ENCODE results near the gene ZNF385C. TPM values are rescaled to one million over a fixed set of nuclear protein-coding genes. Genes with fewer than 3 reads are reported as not detected.

ZNF385C gene
- total and polyA plus RNA-seq, 3 donors from 2014 or later = 17.9 to 26.6 (median 21.4) TPM

DNA sequence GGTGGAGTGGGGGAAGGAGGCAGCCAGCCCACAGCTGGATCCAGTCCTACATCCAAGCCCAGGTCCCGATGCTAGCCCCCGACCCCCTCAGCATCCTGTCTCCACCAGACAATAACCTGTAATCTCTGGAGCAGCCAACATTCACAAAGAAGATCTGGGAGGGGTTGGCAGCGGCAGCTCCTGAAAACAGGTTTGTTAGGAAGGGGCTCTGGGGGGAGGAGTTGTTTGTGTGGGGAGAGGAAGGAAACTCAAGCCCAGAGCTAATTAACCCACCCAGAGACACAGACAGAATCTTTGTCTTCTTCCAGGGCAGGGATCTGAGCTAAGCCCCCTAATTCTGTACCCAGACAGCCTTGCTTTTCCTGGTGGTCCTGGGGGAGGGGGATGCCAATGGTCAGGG lies 43.2 kb downstream of the ZNF385C start:
- no peak for DNase-seq
- WGBS, 2 donors = 39 to 46% methylated on average over 3 of the region's 3 CpGs
- H3K27me3 ChIP-seq = no peaks in the 10 kb centered on the region
- no peaks in the 10 kb centered on the region for H3K36me3 ChIP-seq (ENCODE audit: low read depth, missing control alignments)
- H3K4me3 ChIP-seq = no peak overlapping the region
- no peak overlapping the region for H3K27ac ChIP-seq
- TF ChIP-seq POLR2A (IDR thresholded peaks at IDR 0.05) = no peak
- TF ChIP-seq, protein P1, sequence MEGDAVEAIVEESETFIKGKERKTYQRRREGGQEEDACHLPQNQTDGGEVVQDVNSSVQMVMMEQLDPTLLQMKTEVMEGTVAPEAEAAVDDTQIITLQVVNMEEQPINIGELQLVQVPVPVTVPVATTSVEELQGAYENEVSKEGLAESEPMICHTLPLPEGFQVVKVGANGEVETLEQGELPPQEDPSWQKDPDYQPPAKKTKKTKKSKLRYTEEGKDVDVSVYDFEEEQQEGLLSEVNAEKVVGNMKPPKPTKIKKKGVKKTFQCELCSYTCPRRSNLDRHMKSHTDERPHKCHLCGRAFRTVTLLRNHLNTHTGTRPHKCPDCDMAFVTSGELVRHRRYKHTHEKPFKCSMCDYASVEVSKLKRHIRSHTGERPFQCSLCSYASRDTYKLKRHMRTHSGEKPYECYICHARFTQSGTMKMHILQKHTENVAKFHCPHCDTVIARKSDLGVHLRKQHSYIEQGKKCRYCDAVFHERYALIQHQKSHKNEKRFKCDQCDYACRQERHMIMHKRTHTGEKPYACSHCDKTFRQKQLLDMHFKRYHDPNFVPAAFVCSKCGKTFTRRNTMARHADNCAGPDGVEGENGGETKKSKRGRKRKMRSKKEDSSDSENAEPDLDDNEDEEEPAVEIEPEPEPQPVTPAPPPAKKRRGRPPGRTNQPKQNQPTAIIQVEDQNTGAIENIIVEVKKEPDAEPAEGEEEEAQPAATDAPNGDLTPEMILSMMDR (IDR thresholded peaks at IDR 0.05) = no peak
- peaks cover 26% of the 10 kb centered on the region for H3K4me1 ChIP-seq
- intact Hi-C loops (cut with DNase I; ENCODE audit: low total_unique reads) = no loop called here
- H3K9me3 ChIP-seq = no peaks in the 10 kb centered on the region

DNA sequence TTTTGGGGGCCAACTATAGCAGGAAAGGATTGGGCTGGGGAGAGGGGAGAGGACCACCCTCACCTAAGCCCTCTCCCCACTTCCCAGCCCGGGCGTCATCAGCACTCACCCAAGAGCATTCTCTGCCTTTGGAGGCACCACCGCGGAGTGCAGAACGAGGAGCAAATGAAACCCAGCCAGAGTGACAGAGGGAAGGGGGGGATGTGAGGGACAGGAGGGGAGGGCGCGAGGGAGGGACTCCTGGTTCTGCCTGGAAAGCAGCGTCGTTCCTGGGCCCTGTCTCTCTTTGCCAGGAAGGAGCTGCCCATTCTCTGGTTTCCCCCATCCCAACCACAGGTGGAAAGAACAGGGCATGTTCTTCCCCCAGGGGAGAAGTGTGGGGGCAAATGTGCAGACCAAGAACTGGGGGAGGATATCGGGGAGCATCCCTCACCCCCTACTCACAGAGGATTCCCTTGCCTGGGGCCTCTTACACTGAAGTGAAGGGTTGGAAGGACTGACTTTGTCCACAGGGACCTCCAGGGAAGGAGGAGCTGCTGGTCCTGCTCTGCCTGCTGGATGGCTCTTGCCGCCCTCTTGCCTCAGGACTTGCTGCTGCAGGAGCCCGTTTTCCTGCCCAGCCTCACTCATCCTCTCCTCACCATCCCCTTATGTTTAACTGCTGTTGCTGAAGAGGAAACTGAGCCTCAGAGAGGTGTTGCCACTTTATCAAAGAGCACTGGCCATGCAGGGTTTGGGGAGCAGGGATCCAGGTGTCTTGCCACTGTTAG lies 44.4 kb downstream of the ZNF385C start:
- H3K27me3 ChIP-seq = no peaks in the 10 kb centered on the region
- no peak overlapping the region for H3K4me3 ChIP-seq
- no peak for DNase-seq
- no peak for TF ChIP-seq POLR2A (IDR thresholded peaks at IDR 0.05)
- TF ChIP-seq, protein P1 (IDR thresholded peaks at IDR 0.05) = no peak
- no peak overlapping the region for H3K27ac ChIP-seq
- WGBS, 2 donors = 33 to 50% methylated on average over 7 to 12 of the region's 12 CpGs
- no peaks in the 10 kb centered on the region for H3K9me3 ChIP-seq
- H3K4me1 ChIP-seq = peaks cover 30% of the 10 kb centered on the region
- intact Hi-C loops (cut with DNase I; ENCODE audit: low total_unique reads) = no loop called here
- no peaks in the 10 kb centered on the region for H3K36me3 ChIP-seq (ENCODE audit: low read depth, missing control alignments)

DNA sequence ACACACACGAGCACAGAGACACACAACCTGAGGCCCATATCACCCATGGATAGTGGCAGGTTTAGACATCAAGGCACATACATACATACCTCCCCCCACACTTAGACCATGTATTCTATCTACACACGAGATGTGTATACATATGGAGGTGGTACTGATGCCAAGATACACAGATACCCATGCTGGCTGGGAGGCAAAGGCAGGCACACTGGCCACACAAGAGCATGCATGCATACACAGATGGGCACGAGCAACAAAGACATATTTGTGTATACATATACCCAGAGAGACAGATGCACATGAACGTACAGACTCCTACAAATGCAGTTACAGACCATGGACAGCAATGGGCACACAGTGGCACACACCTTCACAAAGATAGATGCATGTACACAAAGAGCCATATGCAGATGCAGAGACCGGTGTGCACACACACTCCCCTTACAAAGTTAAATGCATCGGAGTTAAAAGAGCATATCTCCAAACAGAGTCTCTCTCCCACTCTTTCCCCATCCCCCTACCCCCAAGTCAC lies 45.9 kb downstream of the ZNF385C start:
- WGBS, 2 donors = 82% methylated on average over 6 of the region's 6 CpGs
- no peak overlapping the region for H3K4me3 ChIP-seq
- no peak for DNase-seq
- H3K36me3 ChIP-seq (ENCODE audit: low read depth, missing control alignments) = no peaks in the 10 kb centered on the region
- H3K9me3 ChIP-seq = no peaks in the 10 kb centered on the region
- H3K4me1 ChIP-seq = peaks cover 22% of the 10 kb centered on the region
- TF ChIP-seq, protein P1 (IDR thresholded peaks at IDR 0.05) = no peak
- TF ChIP-seq POLR2A (IDR thresholded peaks at IDR 0.05) = no peak
- no peaks in the 10 kb centered on the region for H3K27me3 ChIP-seq
- no peak overlapping the region for H3K27ac ChIP-seq
- intact Hi-C loops (cut with DNase I; ENCODE audit: low total_unique reads) = no loop called here

DNA sequence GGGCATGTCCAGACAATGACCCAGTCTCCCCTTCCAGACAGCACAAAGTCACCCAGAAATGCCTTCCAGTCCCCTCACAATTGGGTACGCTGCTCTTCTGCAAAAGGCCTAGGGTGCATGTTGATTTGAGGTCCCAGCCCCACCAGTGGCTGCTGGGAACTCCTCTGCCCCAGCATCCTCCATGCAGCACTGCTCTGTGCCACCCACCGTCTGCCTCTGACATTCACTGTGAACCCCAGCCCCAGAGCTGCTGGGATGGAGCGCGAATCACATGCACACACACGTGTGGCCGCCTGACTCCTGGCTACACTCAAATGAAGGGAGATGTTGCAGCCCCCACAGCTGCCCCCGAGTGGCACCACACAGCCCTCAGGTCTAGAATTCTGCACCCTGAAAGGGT lies 46.6 kb downstream of the ZNF385C start:
- Histone ChIP-seq H3K27ac (no peak overlapping the region), H3K27me3 (no peaks in the 10 kb centered on the region), H3K4me3 (no peak overlapping the region), H3K9me3 (no peaks in the 10 kb centered on the region), H3K4me1 (peaks cover 22% of the 10 kb centered on the region), H3K36me3 (ENCODE audit: low read depth, missing control alignments) (no peaks in the 10 kb centered on the region)
- TF ChIP-seq POLR2A (IDR thresholded peaks at IDR 0.05) = no peak
- TF ChIP-seq, protein P1 (IDR thresholded peaks at IDR 0.05) = no peak
- DNase-seq = no peak
- intact Hi-C loops (cut with DNase I; ENCODE audit: low total_unique reads) = no loop called here
- WGBS, 2 donors = 89 to 100% methylated on average over 1 to 7 of the region's 7 CpGs

DNA sequence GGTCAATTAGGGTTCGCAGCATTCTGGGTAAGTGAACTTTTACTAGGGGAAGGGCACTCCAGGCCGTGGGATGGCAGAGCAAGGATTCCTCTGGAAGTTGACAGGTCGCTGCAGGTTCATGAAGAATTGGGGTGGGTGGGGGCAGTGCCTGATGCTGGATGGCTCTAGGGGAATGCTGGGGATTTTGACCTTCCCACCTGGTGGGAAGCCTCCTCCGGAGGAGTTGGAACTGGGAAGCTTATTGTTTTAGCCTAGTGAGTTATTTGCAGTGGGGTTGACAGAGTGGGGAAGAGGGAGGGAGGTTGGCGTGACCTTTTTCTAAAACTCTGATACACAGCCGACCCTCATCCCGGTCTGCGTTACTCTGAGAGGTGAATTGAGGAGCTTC lies 47.3 kb downstream of the ZNF385C start:
- H3K27me3 ChIP-seq = no peaks in the 10 kb centered on the region
- intact Hi-C loops (cut with DNase I; ENCODE audit: low total_unique reads) = no loop called here
- no peak overlapping the region for H3K27ac ChIP-seq
- DNase-seq = no peak
- 38% methylated on average over 8 of the region's 8 CpGs for WGBS, 2 donors
- H3K36me3 ChIP-seq (ENCODE audit: low read depth, missing control alignments) = no peaks in the 10 kb centered on the region
- peak overlapping the region; percentile 66 to 77 for H3K4me3 ChIP-seq
- TF ChIP-seq, protein P1 (IDR thresholded peaks at IDR 0.05) = no peak
- no peak for TF ChIP-seq POLR2A (IDR thresholded peaks at IDR 0.05)
- H3K9me3 ChIP-seq = no peaks in the 10 kb centered on the region
- H3K4me1 ChIP-seq = peaks cover 22% of the 10 kb centered on the region

All from testis (tissue), 3 donors.